ENCODE results near the gene EYA4.

EYA4 gene

GRCh38 chr6:133309579-133309978, 68.4 kb downstream of the EYA4 start:
- H3K9me3 ChIP-seq (ENCODE audit: insufficient read depth, low read length) = 0 out of 2 replicates have a peak, but pooled peaks cover 6% of the 10 kb centered on the region
- TF ChIP-seq YY1 (IDR thresholded peaks at IDR 0.05; ENCODE audit: insufficient read depth, insufficient read length) (no peak), SUZ12 (IDR thresholded peaks at IDR 0.05; ENCODE audit: extremely low read depth, insufficient read depth, insufficient read length) (no peak), ZNF274 (IDR thresholded peaks at IDR 0.05; ENCODE audit: low read depth, low read length) (no peak)
- no peaks in the 10 kb centered on the region for H3K4me1 ChIP-seq (ENCODE audit: insufficient read depth, insufficient read length)
- no peak overlapping the region for H3K9ac ChIP-seq (ENCODE audit: insufficient read length, low read depth)
- no peaks in the 10 kb centered on the region for H3K36me3 ChIP-seq (ENCODE audit: insufficient read depth, insufficient read length, low read length)
- no peak for DNase-seq (ENCODE audit: low read depth, low spot score)
- no peak overlapping the region for H3K4me3 ChIP-seq (ENCODE audit: insufficient read length, low read depth)
- no peaks in the 10 kb centered on the region for H3K27me3 ChIP-seq (ENCODE audit: insufficient read depth, insufficient read length)

GRCh38 chr6:133312006-133312405, 70.8 kb downstream of the EYA4 start:
- no peak overlapping the region for H3K4me3 ChIP-seq (ENCODE audit: insufficient read length, low read depth)
- no peak for TF ChIP-seq SUZ12 (IDR thresholded peaks at IDR 0.05; ENCODE audit: extremely low read depth, insufficient read depth, insufficient read length)
- TF ChIP-seq YY1 (IDR thresholded peaks at IDR 0.05; ENCODE audit: insufficient read depth, insufficient read length) = no peak
- no peak for TF ChIP-seq ZNF274 (IDR thresholded peaks at IDR 0.05; ENCODE audit: low read depth, low read length)
- no peaks in the 10 kb centered on the region for H3K4me1 ChIP-seq (ENCODE audit: insufficient read depth, insufficient read length)
- H3K9me3 ChIP-seq (ENCODE audit: insufficient read depth, low read length) = 0 out of 2 replicates have a peak, but pooled peaks cover 6% of the 10 kb centered on the region
- no peaks in the 10 kb centered on the region for H3K36me3 ChIP-seq (ENCODE audit: insufficient read depth, insufficient read length, low read length)
- no peak for DNase-seq (ENCODE audit: low read depth, low spot score)
- H3K27me3 ChIP-seq (ENCODE audit: insufficient read depth, insufficient read length) = no peaks in the 10 kb centered on the region
- H3K9ac ChIP-seq (ENCODE audit: insufficient read length, low read depth) = no peak overlapping the region

GRCh38 chr6:133313068-133313467, 71.9 kb downstream of the EYA4 start:
- Histone ChIP-seq H3K4me1 (ENCODE audit: insufficient read depth, insufficient read length) (no peaks in the 10 kb centered on the region), H3K4me3 (ENCODE audit: insufficient read length, low read depth) (no peak overlapping the region), H3K36me3 (ENCODE audit: insufficient read depth, insufficient read length, low read length) (no peaks in the 10 kb centered on the region), H3K9ac (ENCODE audit: insufficient read length, low read depth) (no peak overlapping the region), H3K27me3 (ENCODE audit: insufficient read depth, insufficient read length) (no peaks in the 10 kb centered on the region), H3K9me3 (ENCODE audit: insufficient read depth, low read length) (0 out of 2 replicates have a peak, but pooled peaks cover 1% of the 10 kb centered on the region)
- TF ChIP-seq SUZ12 (IDR thresholded peaks at IDR 0.05; ENCODE audit: extremely low read depth, insufficient read depth, insufficient read length) = no peak
- no peak for TF ChIP-seq ZNF274 (IDR thresholded peaks at IDR 0.05; ENCODE audit: low read depth, low read length)
- no peak for TF ChIP-seq YY1 (IDR thresholded peaks at IDR 0.05; ENCODE audit: insufficient read depth, insufficient read length)
- DNase-seq (ENCODE audit: low read depth, low spot score) = no peak

DNA sequence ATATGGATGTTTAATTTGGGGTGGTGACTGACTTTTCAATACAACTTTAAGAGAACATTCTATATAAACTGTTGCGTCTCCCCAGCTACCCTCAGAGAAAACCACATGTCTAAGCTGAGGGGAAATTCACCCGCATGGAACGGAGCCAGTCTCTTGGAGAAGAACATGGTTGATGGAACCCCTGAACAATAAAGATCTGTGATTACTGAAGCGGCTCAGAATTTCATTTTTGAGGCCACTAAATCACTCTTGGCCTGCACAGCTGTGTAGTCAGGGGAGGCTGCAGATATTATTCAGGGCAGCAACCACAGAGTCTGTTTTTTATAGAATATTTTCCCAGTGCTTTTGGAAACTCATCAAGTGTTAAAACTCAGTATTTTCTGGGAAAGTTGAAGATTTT, 73.8 kb downstream of the EYA4 start:
- Histone ChIP-seq H3K27me3 (ENCODE audit: insufficient read depth, insufficient read length) (no peaks in the 10 kb centered on the region), H3K4me1 (ENCODE audit: insufficient read depth, insufficient read length) (no peaks in the 10 kb centered on the region), H3K9ac (ENCODE audit: insufficient read length, low read depth) (no peak overlapping the region), H3K36me3 (ENCODE audit: insufficient read depth, insufficient read length, low read length) (no peaks in the 10 kb centered on the region), H3K4me3 (ENCODE audit: insufficient read length, low read depth) (no peak overlapping the region), H3K9me3 (ENCODE audit: insufficient read depth, low read length) (no peaks in the 10 kb centered on the region)
- TF ChIP-seq ZNF274 (IDR thresholded peaks at IDR 0.05; ENCODE audit: low read depth, low read length) (no peak), YY1 (IDR thresholded peaks at IDR 0.05; ENCODE audit: insufficient read depth, insufficient read length) (no peak), SUZ12 (IDR thresholded peaks at IDR 0.05; ENCODE audit: extremely low read depth, insufficient read depth, insufficient read length) (no peak)
- no peak for DNase-seq (ENCODE audit: low read depth, low spot score)

DNA sequence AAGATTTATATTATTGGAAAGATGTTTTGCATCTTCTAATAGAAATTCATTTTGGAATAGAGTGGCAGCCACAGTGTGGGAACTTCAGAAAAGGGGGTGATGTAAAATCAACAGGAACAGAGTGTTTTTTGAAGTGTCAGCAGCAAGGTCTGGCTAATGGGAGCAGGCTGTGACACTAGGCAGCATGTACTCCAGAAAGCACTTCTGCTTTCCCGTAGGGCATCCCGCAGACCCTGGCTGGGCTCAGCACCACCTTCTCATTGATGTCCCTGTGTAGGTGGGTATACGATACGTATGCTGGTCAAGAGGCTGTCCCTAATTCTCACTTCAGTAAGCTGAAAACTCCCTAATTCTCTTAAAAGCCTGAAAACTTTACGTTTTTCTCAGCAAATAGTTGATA, 74.7 kb downstream of the EYA4 start:
- Histone ChIP-seq H3K4me1 (ENCODE audit: insufficient read depth, insufficient read length) (no peaks in the 10 kb centered on the region), H3K9ac (ENCODE audit: insufficient read length, low read depth) (no peak overlapping the region), H3K9me3 (ENCODE audit: insufficient read depth, low read length) (no peaks in the 10 kb centered on the region), H3K36me3 (ENCODE audit: insufficient read depth, insufficient read length, low read length) (no peaks in the 10 kb centered on the region), H3K4me3 (ENCODE audit: insufficient read length, low read depth) (no peak overlapping the region), H3K27me3 (ENCODE audit: insufficient read depth, insufficient read length) (no peaks in the 10 kb centered on the region)
- no peak for DNase-seq (ENCODE audit: low read depth, low spot score)
- TF ChIP-seq YY1 (IDR thresholded peaks at IDR 0.05; ENCODE audit: insufficient read depth, insufficient read length) (no peak), ZNF274 (IDR thresholded peaks at IDR 0.05; ENCODE audit: low read depth, low read length) (no peak), SUZ12 (IDR thresholded peaks at IDR 0.05; ENCODE audit: extremely low read depth, insufficient read depth, insufficient read length) (no peak)

- H3K9ac ChIP-seq (ENCODE audit: insufficient read length, low read depth) = no peak overlapping the region
- no peak for DNase-seq (ENCODE audit: low read depth, low spot score)
- H3K4me1 ChIP-seq (ENCODE audit: insufficient read depth, insufficient read length) = no peaks in the 10 kb centered on the region
- no peaks in the 10 kb centered on the region for H3K36me3 ChIP-seq (ENCODE audit: insufficient read depth, insufficient read length, low read length)
- no peaks in the 10 kb centered on the region for H3K9me3 ChIP-seq (ENCODE audit: insufficient read depth, low read length)
- H3K4me3 ChIP-seq (ENCODE audit: insufficient read length, low read depth) = no peak overlapping the region
- TF ChIP-seq SUZ12 (IDR thresholded peaks at IDR 0.05; ENCODE audit: extremely low read depth, insufficient read depth, insufficient read length) (no peak), YY1 (IDR thresholded peaks at IDR 0.05; ENCODE audit: insufficient read depth, insufficient read length) (no peak), ZNF274 (IDR thresholded peaks at IDR 0.05; ENCODE audit: low read depth, low read length) (no peak)
- H3K27me3 ChIP-seq (ENCODE audit: insufficient read depth, insufficient read length) = no peaks in the 10 kb centered on the region
Measured at GRCh38 chr6:133317704-133318103, 76.5 kb downstream of the EYA4 start.

- no peak for DNase-seq (ENCODE audit: low read depth, low spot score)
Measured at GRCh38 chr6:133326584-133326983, 85.4 kb downstream of the EYA4 start.

More at GRCh38 chr6:133326584-133326983, 85.4 kb downstream of the EYA4 start:
- no peaks in the 10 kb centered on the region for H3K27me3 ChIP-seq (ENCODE audit: insufficient read depth, insufficient read length)
- H3K9ac ChIP-seq (ENCODE audit: insufficient read length, low read depth) = no peak overlapping the region
- TF ChIP-seq SUZ12 (IDR thresholded peaks at IDR 0.05; ENCODE audit: extremely low read depth, insufficient read depth, insufficient read length) (no peak), YY1 (IDR thresholded peaks at IDR 0.05; ENCODE audit: insufficient read depth, insufficient read length) (no peak), ZNF274 (IDR thresholded peaks at IDR 0.05; ENCODE audit: low read depth, low read length) (no peak)
- H3K4me3 ChIP-seq (ENCODE audit: insufficient read length, low read depth) = no peak overlapping the region
- no peaks in the 10 kb centered on the region for H3K36me3 ChIP-seq (ENCODE audit: insufficient read depth, insufficient read length, low read length)
- no peaks in the 10 kb centered on the region for H3K9me3 ChIP-seq (ENCODE audit: insufficient read depth, low read length)
- no peaks in the 10 kb centered on the region for H3K4me1 ChIP-seq (ENCODE audit: insufficient read depth, insufficient read length)

All from NT2/D1 (cell line).